Measurements from ENCODE around the gene PRKCE.
A peak's percentile ranks its signal among the peaks of the same experiment; 100 is the strongest.

The PRKCE gene

GRCh38 chr2:45774688-45775244 lies 123.3 kb downstream of the PRKCE start:
- no peak for FAIRE-seq
- TF ChIP-seq CTCF (IDR thresholded peaks at IDR 0.05; ENCODE audit: insufficient read depth, missing control alignments) = no peak
- DNase-seq (ENCODE audit: insufficient read length, low spot score) = no peak

GRCh38 chr2:45776160-45776955 lies 124.9 kb downstream of the PRKCE start:
- TF ChIP-seq CTCF (IDR thresholded peaks at IDR 0.05; ENCODE audit: insufficient read depth, missing control alignments) = no peak
- DNase-seq (ENCODE audit: insufficient read length, low spot score) (no peak), FAIRE-seq (no peak)

- DNase-seq (ENCODE audit: insufficient read length, low spot score) = no peak
- no peak for FAIRE-seq
- no peak for TF ChIP-seq CTCF (IDR thresholded peaks at IDR 0.05; ENCODE audit: insufficient read depth, missing control alignments)
These were observed 126.7 kb downstream of the PRKCE start for GRCh38 chr2:45777996-45778719.

- peak; percentile 63 for TF ChIP-seq CTCF (IDR thresholded peaks at IDR 0.05; ENCODE audit: insufficient read depth, missing control alignments)
- DNase-seq (ENCODE audit: insufficient read length, low spot score) (no peak), FAIRE-seq (no peak)
These were observed 127.3 kb downstream of the PRKCE start for GRCh38 chr2:45778720-45779171.

- FAIRE-seq (no peak), DNase-seq (ENCODE audit: insufficient read length, low spot score) (no peak)
- TF ChIP-seq CTCF (IDR thresholded peaks at IDR 0.05; ENCODE audit: insufficient read depth, missing control alignments) = no peak
These were observed 129.3 kb downstream of the PRKCE start for GRCh38 chr2:45780541-45781463.

- TF ChIP-seq CTCF (IDR thresholded peaks at IDR 0.05; ENCODE audit: insufficient read depth, missing control alignments) = no peak
- FAIRE-seq = no peak
- no peak for DNase-seq (ENCODE audit: insufficient read length, low spot score)
These were observed 130.0 kb downstream of the PRKCE start for GRCh38 chr2:45781464-45781811.

All from D721Med (cell line).